Measurements from ENCODE around the gene SMPD2.

The SMPD2 gene

GRCh38 chr6:109478841-109479624, 38.5 kb downstream of the SMPD2 start:
- no peak for TF ChIP-seq CTCF (IDR thresholded peaks at IDR 0.05; ENCODE audit: insufficient read depth, missing control alignments)
- no peak for DNase-seq (ENCODE audit: insufficient read length, low spot score)
- FAIRE-seq: no peak

- DNase-seq (ENCODE audit: insufficient read length, low spot score): no peak
- TF ChIP-seq CTCF (IDR thresholded peaks at IDR 0.05; ENCODE audit: insufficient read depth, missing control alignments): no peak
- no peak for FAIRE-seq
Observed at GRCh38 chr6:109480993-109481480, 40.5 kb downstream of the SMPD2 start.

- no peak for TF ChIP-seq CTCF (IDR thresholded peaks at IDR 0.05; ENCODE audit: insufficient read depth, missing control alignments)
- peak; percentile 59 for DNase-seq (ENCODE audit: insufficient read length, low spot score)
- no peak for FAIRE-seq
Observed at GRCh38 chr6:109482905-109483734, 42.6 kb downstream of the SMPD2 start, which contains the start of gene ZBTB24. TSS of gene ZBTB24 (minus strand) at chr6:109483219. CDS start at chr6:109482026, 1,193 bp downstream.

DNA sequence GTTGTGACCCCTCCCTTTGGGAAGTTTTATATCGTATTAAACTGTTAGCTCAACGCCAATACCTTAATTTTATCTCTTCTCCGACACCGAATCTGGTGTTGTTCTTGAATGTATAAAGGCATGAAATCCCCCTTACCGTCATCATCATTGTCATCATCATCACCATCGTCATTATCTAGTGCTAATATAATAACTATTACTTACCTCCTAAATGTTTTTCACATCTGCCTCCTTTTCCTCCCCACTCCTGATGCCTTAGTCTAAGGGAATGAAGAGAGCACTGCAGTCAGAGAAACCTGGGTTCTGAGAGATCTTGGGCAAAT, 43.2 kb downstream of the SMPD2 start:
- DNase-seq (ENCODE audit: insufficient read length, low spot score) (no peak), FAIRE-seq (no peak)
- no peak for TF ChIP-seq CTCF (IDR thresholded peaks at IDR 0.05; ENCODE audit: insufficient read depth, missing control alignments)

DNA sequence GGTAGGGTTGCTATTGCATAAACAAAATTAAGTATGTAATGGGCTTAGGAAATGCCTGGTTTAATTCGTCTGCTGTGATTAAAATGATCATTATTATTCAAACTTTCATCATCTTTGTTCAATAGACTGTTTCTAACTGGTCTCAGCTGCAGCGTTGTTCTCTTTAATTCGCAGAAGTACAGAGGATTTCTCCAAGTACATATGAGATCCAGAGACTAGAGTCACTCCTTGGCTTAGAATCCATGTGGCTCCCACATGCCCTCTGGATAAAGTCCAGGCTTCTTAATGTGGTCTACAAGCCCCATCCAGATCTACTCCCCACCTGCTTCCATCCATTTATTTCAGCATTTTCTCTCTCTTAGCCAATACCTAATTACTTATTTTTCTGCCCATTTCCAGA, 43.6 kb downstream of the SMPD2 start:
- FAIRE-seq: no peak

GRCh38 chr6:109485266-109485935, 44.9 kb downstream of the SMPD2 start:
- no peak for DNase-seq (ENCODE audit: insufficient read length, low spot score)
- TF ChIP-seq CTCF (IDR thresholded peaks at IDR 0.05; ENCODE audit: insufficient read depth, missing control alignments): no peak
- FAIRE-seq: no peak

More for the DNA sequence above, 43.6 kb downstream of the SMPD2 start:
- DNase-seq (ENCODE audit: insufficient read length, low spot score): no peak
- TF ChIP-seq CTCF (IDR thresholded peaks at IDR 0.05; ENCODE audit: insufficient read depth, missing control alignments): no peak

All from D721Med (cell line).